Heart left ventricle (tissue), 16 donors: ENCODE results near the gene DYNC1I1. TPM values are rescaled to one million over a fixed set of nuclear protein-coding genes. Genes with fewer than 3 reads are reported as not detected.

Source experiments
- ATAC-seq, 4 donors: fragments of 200-7000 bp; cut with Tn5 transposase; one replicate each; pipeline ENCODE4 v1.9.1; 2020 to 2022; ENCODE audit warnings: moderate library complexity in 4 of 4, mild to moderate bottlenecking in 3 of 4, moderate number of reproducible peaks in 1 of 4
- DNase-seq, 5 donors: peaks; one replicate each; pipeline ENCODE4 v3.0.0-alpha.2; 2020
- H3K27ac ChIP-seq, 12 donors: fragments of 200-600 bp; sonication (generic) in 4 of 12; one replicate each; pipeline versions ENCODE4 v1.5.0 to v1.8.0; 2016 to 2022; ENCODE audit warnings: mild to moderate bottlenecking in 2 of 12
- H3K27me3 ChIP-seq, 9 donors: fragments of 200-600 bp; sonication (generic) in 2 of 9; one replicate each; pipeline versions ENCODE4 v1.5.1 to v1.8.0; 2016 to 2022; ENCODE audit warnings: mild to moderate bottlenecking in 3 of 9
- H3K36me3 ChIP-seq, 9 donors: fragments of 200-600 bp; sonication (generic) in 2 of 9; one replicate each; pipeline versions ENCODE4 v1.5.0 to v1.8.0; 2018 to 2022; ENCODE audit warnings: mild to moderate bottlenecking in 2 of 9
- H3K4me1 ChIP-seq, 12 donors: fragments of 200-600 bp; sonication (generic) in 4 of 12; one replicate each; pipeline versions ENCODE4 v1.5.0 to v1.8.0; 2016 to 2022; ENCODE audit warnings: mild to moderate bottlenecking in 3 of 12
- H3K4me3 ChIP-seq, 12 donors: fragments of 200-600 bp; sonication (generic) in 4 of 12; one replicate each; pipeline versions ENCODE4 v1.5.0 to v1.8.0; 2017 to 2022; ENCODE audit warnings: mild to moderate bottlenecking in 9 of 12, moderate library complexity in 4 of 12
- H3K9me3 ChIP-seq, 12 donors: fragments of 200-600 bp; sonication (generic) in 4 of 12; one replicate each; pipeline versions ENCODE4 v1.5.0 to v1.8.0; 2016 to 2022; ENCODE audit warnings: mild to moderate bottlenecking in 1 of 12
- CTCF ChIP-seq, 12 donors: fragments of 200-600 bp; sonication (generic) in 4 of 12; IDR thresholded peaks; one replicate each; pipeline versions ENCODE4 v1.5.0 to v1.8.0; 2018 to 2022; ENCODE audit warnings: antibody characterized with exemption in 12 of 12, mild to moderate bottlenecking in 5 of 12
- POLR2A ChIP-seq, 2 donors: fragments of 450-650 bp; IDR thresholded peaks; one replicate each; pipeline ENCODE4 v1.6.1; 2017; ENCODE audit warnings: antibody characterized with exemption in 2 of 2, mild to moderate bottlenecking in 2 of 2, moderate library complexity in 2 of 2
- WGBS, 4 donors: extraction: QIAGEN DNeasy Blood & Tissue Kit in 2 of 4; methylation state at CpG; one replicate each; pipeline versions ENCODE4 v1.1.5 to v1.1.7; 2013 to 2018; 5-methylcytosine and 5-hydroxymethylcytosine counted together
- intact Hi-C, 10 donors: fragments of 100-400 bp; cut with DNase I; formaldehyde crosslinking; loops; one replicate each; pipeline versions ENCODE4 v1.11.1 to v1.14.2; 2022
- polyA plus RNA-seq, 2 donors: library from polyadenylated mRNA; stranded (reverse); fragments of 200-250 nt; gene quantifications; one replicate each; pipeline ENCODE4 v1.2.3, GENCODE V29; 2013
- total RNA-seq, 9 donors: library from RNA; depleted of rRNA in 2 of 9; stranded (reverse); fragments of >200 nt in 2 of 9; fragmentation: NEBNext Ultra II Directional in 3 of 9; extraction: Animal tissue kit (Norgen Biotek cat#: 25700) in 3 of 9; gene quantifications; one replicate each; pipeline versions ENCODE4 v1.1.0 to v1.2.4, GENCODE V29; 2016 to 2023
- donor health status: ischemic (EF 13 %, LVEDD 7.1; RV severe dilation, severe dysfunction).
- donor health status: healthy with polysubstance abuse.
- donor health status: DM: no; HTN: yes; CAD: no.
- donor health status: DM: no; HTN: no; CAD: no.
- donor health status: ischemic (EF 25% LVEDD 6.9; RV normal size, moderate dysfunction).
- donor health status: ischemic (EF 25% LVEDD 5.7; RV mildly dilated, moderate dysfunction).
- donor health status: healthy.
- donor health status: DM: yes; HTN: yes; CAD: no.
- donor health status: ischemic (EF 35%, LVEDD 5.7; RV mildly dilated, moderate dysfunction).
- donor health status: nonischemic (EF 11% LVEDD 7.7; RV severe dilation, severe dysfunction).
- donor health status: DM: yes; HTN: yes; CAD: no.
- donor health status: PGD.
- donor health status: ischemic (EF 29% LVEDD 5.4; RV normal size, mild dysfunction).
- donor health status: nonischemic (EF 23%, LVEDD 6.1; RV moderate dilation, normal function).

DYNC1I1 gene
- total and polyA plus RNA-seq, 11 donors = 6.1 to 46.8 (median 30.6) TPM

DNA sequence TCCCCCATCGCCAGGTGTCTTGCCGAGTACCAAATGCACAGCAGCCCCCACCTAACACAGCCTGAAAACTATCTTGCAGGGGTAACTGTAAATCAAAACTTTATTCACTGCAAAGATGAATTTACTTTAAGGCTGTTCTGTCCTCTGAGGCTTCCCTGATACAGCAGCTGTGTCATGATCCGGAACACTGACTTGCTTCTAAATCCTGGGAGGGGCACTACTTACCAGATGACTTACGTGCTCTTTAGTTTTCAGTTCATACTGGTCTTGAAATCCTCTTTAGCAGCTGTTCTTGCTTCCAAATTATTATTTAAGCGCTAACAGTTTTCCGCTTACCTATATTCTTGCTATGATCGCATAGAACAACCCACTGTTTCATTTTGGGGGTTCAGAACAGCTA lies 4.9 kb downstream of the DYNC1I1 start:
- TF ChIP-seq POLR2A (IDR thresholded peaks at IDR 0.05) (no peak), CTCF (IDR thresholded peaks at IDR 0.05) (no peak)
- intact Hi-C loops = no loop called here
- WGBS, 4 donors = 82 to 90% (median 86%) methylated on average over 7 of the region's 7 CpGs
- Histone ChIP-seq H3K36me3 (peaks cover 0 to 4% (median 0%) of the 10 kb centered on the region in 9 donors), H3K27me3 (peaks cover 0 to 8% (median 0%) of the 10 kb centered on the region in 9 donors), H3K9me3 (peaks cover 0 to 8% (median under 1%) of the 10 kb centered on the region in 12 donors), H3K4me3 (no peak overlapping the region), H3K27ac (peak overlapping the region in 1 of 12 donors; percentile 58), H3K4me1 (peaks cover 0 to 34% (median 4%) of the 10 kb centered on the region in 12 donors)
- ATAC-seq (no peak), DNase-seq (no peak)

GRCh38 chr7:95780665-95781064 lies 8.3 kb downstream of the DYNC1I1 start:
- Histone ChIP-seq H3K4me3 (no peak overlapping the region), H3K27me3 (no peaks in the 10 kb centered on the region), H3K4me1 (peaks cover 0 to 29% (median 0%) of the 10 kb centered on the region in 12 donors), H3K27ac (no peak overlapping the region), H3K36me3 (peaks cover 0 to 4% (median 0%) of the 10 kb centered on the region in 9 donors), H3K9me3 (peaks cover 0 to 19% (median 6%) of the 10 kb centered on the region in 12 donors)
- intact Hi-C loops = loop anchor here in 1 of 10 donors (10.0 kb wide), 1 partner anchor 64 kb away; no protein-coding TSS in a partner anchor
- ATAC-seq (no peak), DNase-seq (no peak)
- TF ChIP-seq POLR2A (IDR thresholded peaks at IDR 0.05) = no peak
- TF ChIP-seq CTCF (IDR thresholded peaks at IDR 0.05) = no peak
- WGBS, 4 donors = 62 to 66% (median 66%) methylated on average over 5 of the region's 5 CpGs

DNA sequence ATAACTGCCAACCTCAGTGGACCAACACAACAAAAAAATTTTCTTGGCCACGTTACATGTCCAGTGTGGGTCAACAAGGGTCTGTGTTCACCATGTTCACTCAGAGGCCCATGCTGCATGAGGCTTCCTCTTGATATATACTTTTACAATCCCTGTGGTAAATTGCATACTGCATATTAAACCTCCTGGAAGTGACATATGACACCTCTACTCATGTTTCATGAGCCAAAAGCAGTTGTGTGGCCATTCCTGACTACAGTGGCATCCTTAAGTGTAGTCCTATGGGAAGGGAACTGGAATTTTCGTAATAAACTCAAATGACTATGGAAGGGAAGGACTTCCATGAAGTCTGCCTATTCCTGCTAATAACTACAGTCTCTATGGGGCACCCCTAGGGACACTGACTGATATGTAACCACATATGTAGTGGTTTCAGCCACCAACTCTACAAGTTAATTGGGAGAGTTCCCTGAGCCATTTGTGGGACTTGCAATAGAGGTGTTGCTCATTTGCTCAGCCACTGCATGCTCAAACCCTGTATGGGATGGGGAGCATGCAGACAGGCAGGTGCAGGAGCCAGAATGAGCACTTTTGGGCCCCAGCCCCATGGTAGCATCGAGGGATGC lies 9.7 kb downstream of the DYNC1I1 start:
- no peak for TF ChIP-seq CTCF (IDR thresholded peaks at IDR 0.05)
- no peak for TF ChIP-seq POLR2A (IDR thresholded peaks at IDR 0.05)
- Histone ChIP-seq H3K36me3 (peaks cover 0 to 4% (median 0%) of the 10 kb centered on the region in 9 donors), H3K27ac (no peak overlapping the region), H3K4me3 (no peak overlapping the region), H3K27me3 (no peaks in the 10 kb centered on the region), H3K4me1 (peaks cover 0 to 16% (median 0%) of the 10 kb centered on the region in 12 donors), H3K9me3 (peaks cover 0 to 19% (median 6%) of the 10 kb centered on the region in 12 donors)
- no peak for ATAC-seq
- 73 to 82% (median 78%) methylated on average over 3 of the region's 3 CpGs for WGBS, 4 donors
- intact Hi-C loops = loop anchor here in 1 of 10 donors (10.0 kb wide), 1 partner anchor 63 kb away; no protein-coding TSS in a partner anchor
- DNase-seq = no peak

GRCh38 chr7:95784796-95785195 lies 12.4 kb downstream of the DYNC1I1 start:
- intact Hi-C loops = loop anchor here in 1 of 10 donors (10.0 kb wide), 1 partner anchor 60 kb away; no protein-coding TSS in a partner anchor

More at GRCh38 chr7:95784796-95785195, 12.4 kb downstream of the DYNC1I1 start:
- Histone ChIP-seq H3K36me3 (peaks cover 0 to 4% (median 0%) of the 10 kb centered on the region in 9 donors), H3K4me3 (no peak overlapping the region), H3K9me3 (peaks cover 0 to 19% (median 6%) of the 10 kb centered on the region in 12 donors), H3K27me3 (no peaks in the 10 kb centered on the region), H3K4me1 (peaks cover 0 to 15% (median 0%) of the 10 kb centered on the region in 12 donors), H3K27ac (no peak overlapping the region)
- no peak for TF ChIP-seq POLR2A (IDR thresholded peaks at IDR 0.05)
- TF ChIP-seq CTCF (IDR thresholded peaks at IDR 0.05) = no peak
- ATAC-seq = no peak
- DNase-seq = no peak
